Neural cell (in vitro differentiated cells): ENCODE data around the gene FFAR4. TPM values are rescaled to one million over a fixed set of nuclear protein-coding genes. Genes with fewer than 3 reads are reported as not detected.

Experiments used
- H2AFZ ChIP-seq: fragments of 200-600, 300-800 bp; sonication (generic), shearing (Covaris generic); 2 replicates; pipeline ENCODE4 v1.6.0; 2014; ENCODE audit warnings: low read depth, mild to moderate bottlenecking, antibody characterized with exemption, low read length, moderate library complexity
- H3F3A ChIP-seq: fragments of 200-600 bp; shearing (Covaris generic); 2 replicates; pipeline ENCODE4 v1.6.1; 2016; ENCODE audit warnings: mild to moderate bottlenecking, moderate library complexity, mixed read lengths, antibody characterized with exemption, low read length; ENCODE audit not compliant: insufficient read depth, poor library complexity, severe bottlenecking
- H3K27ac ChIP-seq: fragments of 200-600, 300-800 bp; sonication (generic), shearing (Covaris generic); 2 replicates; pipeline ENCODE4 v1.5.1; 2014; ENCODE audit warnings: mild to moderate bottlenecking, low read length, moderate library complexity
- H3K27me3 ChIP-seq: fragments of 300-800, 200-600 bp; sonication (generic), shearing (Covaris generic); 2 replicates; pipeline ENCODE4 v1.6.0; 2014; ENCODE audit warnings: mild to moderate bottlenecking, low read depth, low read length, moderate library complexity; ENCODE audit not compliant: insufficient read depth
- H3K36me3 ChIP-seq: fragments of 300-800, 200-600 bp; sonication (generic), shearing (Covaris generic); 2 replicates; pipeline ENCODE4 v1.5.1; 2014; ENCODE audit warnings: mild to moderate bottlenecking, antibody characterized with exemption, low read length, moderate library complexity; ENCODE audit not compliant: insufficient read depth
- H3K4me2 ChIP-seq: fragments of 300-800, 200-600 bp; sonication (generic), shearing (Covaris generic); 2 replicates; pipeline ENCODE4 v1.6.0; 2014; ENCODE audit warnings: mild to moderate bottlenecking, low read length
- H3K4me3 ChIP-seq: fragments of 300-800, 200-600 bp; sonication (generic), shearing (Covaris generic); 2 replicates; pipeline ENCODE4 v1.5.1; 2014; ENCODE audit warnings: mild to moderate bottlenecking, low read length, moderate library complexity
- H3K79me2 ChIP-seq: fragments of 200-600 bp; shearing (Covaris generic); replicated peaks from 2 replicates; pipeline ENCODE4 v1.6.0; 2014; ENCODE audit warnings: mild to moderate bottlenecking, low read length, moderate library complexity; ENCODE audit not compliant: insufficient read depth
- H3K9ac ChIP-seq: fragments of 300-800, 200-600 bp; sonication (generic), shearing (Covaris generic); 2 replicates; pipeline ENCODE4 v1.6.1; 2016; ENCODE audit warnings: mild to moderate bottlenecking, low read length, mixed read lengths
- H3K9me2 ChIP-seq: fragments of 200-600 bp; shearing (Covaris generic); 2 replicates; pipeline ENCODE4 v1.6.1; 2016; ENCODE audit warnings: mild to moderate bottlenecking, low read length, mixed read lengths; ENCODE audit not compliant: insufficient read depth
- H3K9me3 ChIP-seq: fragments of 200-600, 300-800 bp; sonication (generic), shearing (Covaris generic); 2 replicates; pipeline ENCODE4 v1.6.1; 2016; ENCODE audit warnings: mild to moderate bottlenecking, mixed run types, low read length, moderate library complexity, mixed read lengths
- H4K20me1 ChIP-seq: fragments of 200-600 bp; shearing (Covaris generic); 2 replicates; pipeline ENCODE4 v1.6.1; 2016; ENCODE audit warnings: mild to moderate bottlenecking, mixed run types; ENCODE audit not compliant: insufficient read depth
- EP300 ChIP-seq: fragments of 450-650 bp; conservative IDR thresholded peaks from 2 replicates; pipeline ENCODE4 v1.6.1; 2014; ENCODE audit warnings: antibody characterized with exemption, mild to moderate bottlenecking, moderate library complexity; ENCODE audit not compliant: poor library complexity, severe bottlenecking
- EZH2 ChIP-seq: fragments of 200-600, 300-800 bp; shearing (Covaris generic), sonication (generic); IDR thresholded peaks from 2 replicates; pipeline ENCODE4 v1.6.1; 2014; ENCODE audit warnings: antibody characterized with exemption, low read length, borderline replicate concordance, mild to moderate bottlenecking; ENCODE audit not compliant: insufficient read depth, poor library complexity, severe bottlenecking
- MXI1 ChIP-seq: fragments of 450-650 bp; conservative IDR thresholded peaks from 2 replicates; pipeline ENCODE4 v1.6.1; 2014; ENCODE audit warnings: antibody characterized with exemption, mild to moderate bottlenecking; ENCODE audit not compliant: poor library complexity, severe bottlenecking
- POLR2AphosphoS5 ChIP-seq: IDR thresholded peaks from 2 replicates; pipeline ENCODE4 v1.6.1; 2012
- RAD21 ChIP-seq: fragments of 450-650 bp; conservative IDR thresholded peaks from 2 replicates; pipeline ENCODE4 v1.6.1; 2014; ENCODE audit warnings: antibody characterized with exemption, mild to moderate bottlenecking, moderate library complexity
- SMC3 ChIP-seq: fragments of 450-650 bp; conservative IDR thresholded peaks from 2 replicates; pipeline ENCODE4 v1.6.1; 2014; ENCODE audit warnings: antibody characterized with exemption, mild to moderate bottlenecking, moderate library complexity; ENCODE audit not compliant: poor library complexity
- TAF1 ChIP-seq: IDR thresholded peaks from 2 replicates; pipeline ENCODE4 v1.6.1; 2012; ENCODE audit warnings: low read depth
- polyA plus RNA-seq: library from polyadenylated mRNA; depleted of rRNA; stranded (reverse); fragments of >200 nt; gene quantifications from 2 replicates; pipeline ENCODE4 v1.2.3, GENCODE V29; 2014
- TF ChIP-seq, protein P1 (sequence below): fragments of 450-650 bp; IDR thresholded peaks from 2 replicates; pipeline ENCODE4 v1.5.1; 2014; ENCODE audit warnings: antibody characterized with exemption, mild to moderate bottlenecking, moderate library complexity; ENCODE audit not compliant: poor library complexity, severe bottlenecking
- TF ChIP-seq, protein P2 (sequence below): IDR thresholded peaks from 2 replicates; pipeline ENCODE4 v1.6.1; 2012; ENCODE audit warnings: borderline replicate concordance

The FFAR4 gene
- polyA plus RNA-seq, 1 donor from 2014 or later, result not detected

DNA sequence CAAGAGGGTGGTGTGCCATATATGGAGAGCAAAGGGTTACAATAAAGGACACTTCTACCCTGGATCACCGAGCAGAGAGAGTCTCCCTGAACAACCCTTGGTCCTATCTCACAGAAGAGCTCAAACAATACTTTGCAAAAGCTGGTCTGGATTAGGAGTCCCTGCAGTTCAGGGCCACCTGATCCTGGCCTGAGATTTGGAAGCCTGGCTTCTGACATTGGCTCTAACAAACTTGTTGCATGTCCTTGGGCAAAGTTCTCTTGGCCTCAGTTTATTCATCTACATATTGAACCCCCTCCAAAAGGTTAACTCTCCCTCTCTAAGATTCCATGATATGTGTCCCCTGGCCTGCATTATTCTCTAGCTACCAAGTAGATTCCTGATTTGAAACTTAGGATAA is 32.9 kb downstream of the FFAR4 start:
- Histone ChIP-seq H3K9me2 (no peaks in the 10 kb centered on the region), H3K4me3 (no peak overlapping the region), H3K4me2 (no peak overlapping the region), H3K27me3 (peaks cover 51% of the 10 kb centered on the region), H3K9ac (no peak overlapping the region), H2AFZ (no peak overlapping the region), H3K9me3 (no peaks in the 10 kb centered on the region), H4K20me1 (no peaks in the 10 kb centered on the region), H3K36me3 (no peaks in the 10 kb centered on the region), H3K79me2 (no peaks in the 10 kb centered on the region), H3K27ac (no peak overlapping the region), H3F3A (no peaks in the 10 kb centered on the region)
- TF ChIP-seq, protein P1, sequence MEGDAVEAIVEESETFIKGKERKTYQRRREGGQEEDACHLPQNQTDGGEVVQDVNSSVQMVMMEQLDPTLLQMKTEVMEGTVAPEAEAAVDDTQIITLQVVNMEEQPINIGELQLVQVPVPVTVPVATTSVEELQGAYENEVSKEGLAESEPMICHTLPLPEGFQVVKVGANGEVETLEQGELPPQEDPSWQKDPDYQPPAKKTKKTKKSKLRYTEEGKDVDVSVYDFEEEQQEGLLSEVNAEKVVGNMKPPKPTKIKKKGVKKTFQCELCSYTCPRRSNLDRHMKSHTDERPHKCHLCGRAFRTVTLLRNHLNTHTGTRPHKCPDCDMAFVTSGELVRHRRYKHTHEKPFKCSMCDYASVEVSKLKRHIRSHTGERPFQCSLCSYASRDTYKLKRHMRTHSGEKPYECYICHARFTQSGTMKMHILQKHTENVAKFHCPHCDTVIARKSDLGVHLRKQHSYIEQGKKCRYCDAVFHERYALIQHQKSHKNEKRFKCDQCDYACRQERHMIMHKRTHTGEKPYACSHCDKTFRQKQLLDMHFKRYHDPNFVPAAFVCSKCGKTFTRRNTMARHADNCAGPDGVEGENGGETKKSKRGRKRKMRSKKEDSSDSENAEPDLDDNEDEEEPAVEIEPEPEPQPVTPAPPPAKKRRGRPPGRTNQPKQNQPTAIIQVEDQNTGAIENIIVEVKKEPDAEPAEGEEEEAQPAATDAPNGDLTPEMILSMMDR, result no peak
- TF ChIP-seq MXI1, result no peak
- TF ChIP-seq SMC3, result no peak
- no peak for TF ChIP-seq RAD21
- no peak for TF ChIP-seq POLR2AphosphoS5
- TF ChIP-seq EP300, result no peak
- TF ChIP-seq EZH2, result no peak
- TF ChIP-seq, protein P2, sequence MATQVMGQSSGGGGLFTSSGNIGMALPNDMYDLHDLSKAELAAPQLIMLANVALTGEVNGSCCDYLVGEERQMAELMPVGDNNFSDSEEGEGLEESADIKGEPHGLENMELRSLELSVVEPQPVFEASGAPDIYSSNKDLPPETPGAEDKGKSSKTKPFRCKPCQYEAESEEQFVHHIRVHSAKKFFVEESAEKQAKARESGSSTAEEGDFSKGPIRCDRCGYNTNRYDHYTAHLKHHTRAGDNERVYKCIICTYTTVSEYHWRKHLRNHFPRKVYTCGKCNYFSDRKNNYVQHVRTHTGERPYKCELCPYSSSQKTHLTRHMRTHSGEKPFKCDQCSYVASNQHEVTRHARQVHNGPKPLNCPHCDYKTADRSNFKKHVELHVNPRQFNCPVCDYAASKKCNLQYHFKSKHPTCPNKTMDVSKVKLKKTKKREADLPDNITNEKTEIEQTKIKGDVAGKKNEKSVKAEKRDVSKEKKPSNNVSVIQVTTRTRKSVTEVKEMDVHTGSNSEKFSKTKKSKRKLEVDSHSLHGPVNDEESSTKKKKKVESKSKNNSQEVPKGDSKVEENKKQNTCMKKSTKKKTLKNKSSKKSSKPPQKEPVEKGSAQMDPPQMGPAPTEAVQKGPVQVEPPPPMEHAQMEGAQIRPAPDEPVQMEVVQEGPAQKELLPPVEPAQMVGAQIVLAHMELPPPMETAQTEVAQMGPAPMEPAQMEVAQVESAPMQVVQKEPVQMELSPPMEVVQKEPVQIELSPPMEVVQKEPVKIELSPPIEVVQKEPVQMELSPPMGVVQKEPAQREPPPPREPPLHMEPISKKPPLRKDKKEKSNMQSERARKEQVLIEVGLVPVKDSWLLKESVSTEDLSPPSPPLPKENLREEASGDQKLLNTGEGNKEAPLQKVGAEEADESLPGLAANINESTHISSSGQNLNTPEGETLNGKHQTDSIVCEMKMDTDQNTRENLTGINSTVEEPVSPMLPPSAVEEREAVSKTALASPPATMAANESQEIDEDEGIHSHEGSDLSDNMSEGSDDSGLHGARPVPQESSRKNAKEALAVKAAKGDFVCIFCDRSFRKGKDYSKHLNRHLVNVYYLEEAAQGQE, result no peak
- no peak for TF ChIP-seq TAF1

DNA sequence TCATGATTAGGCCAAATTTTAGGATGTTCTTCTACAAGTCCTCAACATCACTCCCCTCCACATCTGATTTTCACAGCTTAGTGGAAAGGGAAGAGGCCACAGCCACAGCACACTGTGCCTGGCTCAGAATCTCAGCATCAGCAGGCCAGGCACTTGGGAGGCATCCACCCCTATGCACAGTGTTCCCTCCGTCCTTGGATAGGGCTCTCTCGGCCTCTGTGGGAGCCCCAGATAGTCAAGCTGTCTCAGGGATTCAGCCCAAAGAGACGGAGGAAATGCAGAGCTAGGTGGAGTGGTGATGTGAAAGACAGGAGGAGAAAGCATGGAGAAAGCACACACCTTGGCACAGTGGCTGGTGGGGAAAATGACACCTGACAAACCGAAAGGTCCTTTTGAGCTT is 33.3 kb downstream of the FFAR4 start:
- no peak overlapping the region for H3K9ac ChIP-seq
- no peaks in the 10 kb centered on the region for H3F3A ChIP-seq
- H4K20me1 ChIP-seq, result no peaks in the 10 kb centered on the region
- H3K9me2 ChIP-seq, result no peaks in the 10 kb centered on the region
- no peak overlapping the region for H3K4me2 ChIP-seq
- no peaks in the 10 kb centered on the region for H3K36me3 ChIP-seq
- no peak overlapping the region for H3K27ac ChIP-seq
- TF ChIP-seq, protein P2, result no peak
- TF ChIP-seq, protein P1, result no peak
- TF ChIP-seq EZH2, result no peak
- TF ChIP-seq MXI1, result no peak
- no peak for TF ChIP-seq EP300
- no peak for TF ChIP-seq RAD21
- no peak for TF ChIP-seq SMC3
- TF ChIP-seq TAF1, result no peak
- TF ChIP-seq POLR2AphosphoS5, result no peak
- peaks cover 54% of the 10 kb centered on the region for H3K27me3 ChIP-seq
- H3K4me3 ChIP-seq, result no peak overlapping the region
- no peaks in the 10 kb centered on the region for H3K9me3 ChIP-seq
- H3K79me2 ChIP-seq, result no peaks in the 10 kb centered on the region
- H2AFZ ChIP-seq, result no peak overlapping the region
